Measurements from ENCODE around the gene PPM1K. TPM values are rescaled to one million over a fixed set of nuclear protein-coding genes. Genes with fewer than 3 reads are reported as not detected.
"Not testable (repeated sequence)": the region's sequence is repeated elsewhere in the genome, so short reads cannot be mapped to it uniquely, and the experiment has no call there.

PPM1K gene
- total RNA-seq, 4 donors from 2014 or later, result 7.8 to 10.5 (median 9.2) TPM

DNA sequence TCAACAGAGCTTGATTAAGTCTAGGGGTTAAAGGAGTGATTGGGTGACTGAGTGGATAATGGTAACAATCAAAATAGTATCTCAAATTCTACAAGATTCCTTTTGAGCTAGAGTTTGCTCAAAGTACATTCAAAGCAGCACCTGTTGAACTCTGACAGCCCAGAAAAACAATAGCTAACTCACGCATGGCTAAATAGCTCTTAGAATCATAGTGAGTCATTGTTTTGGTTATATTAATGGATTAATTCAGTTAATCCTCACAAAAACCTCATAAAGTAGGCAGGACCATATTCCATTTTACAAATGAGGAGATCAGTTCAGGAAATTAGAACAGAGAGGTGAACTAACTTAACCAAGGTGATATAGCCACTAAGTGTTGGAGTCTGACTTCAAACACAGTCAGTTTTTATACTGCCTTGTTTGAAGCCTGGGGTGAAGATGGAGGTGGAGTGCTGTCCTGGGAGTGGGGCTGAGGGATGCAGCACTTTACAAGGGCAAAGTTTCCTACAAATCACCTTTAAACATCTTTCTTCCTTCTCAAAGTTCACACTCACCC is 35.9 kb upstream of the PPM1K start:
- no peaks in the 10 kb centered on the region for H3K9me3 ChIP-seq
- no peak for TF ChIP-seq POLR2AphosphoS5 (IDR thresholded peaks at IDR 0.05)
- TF ChIP-seq, protein P1, sequence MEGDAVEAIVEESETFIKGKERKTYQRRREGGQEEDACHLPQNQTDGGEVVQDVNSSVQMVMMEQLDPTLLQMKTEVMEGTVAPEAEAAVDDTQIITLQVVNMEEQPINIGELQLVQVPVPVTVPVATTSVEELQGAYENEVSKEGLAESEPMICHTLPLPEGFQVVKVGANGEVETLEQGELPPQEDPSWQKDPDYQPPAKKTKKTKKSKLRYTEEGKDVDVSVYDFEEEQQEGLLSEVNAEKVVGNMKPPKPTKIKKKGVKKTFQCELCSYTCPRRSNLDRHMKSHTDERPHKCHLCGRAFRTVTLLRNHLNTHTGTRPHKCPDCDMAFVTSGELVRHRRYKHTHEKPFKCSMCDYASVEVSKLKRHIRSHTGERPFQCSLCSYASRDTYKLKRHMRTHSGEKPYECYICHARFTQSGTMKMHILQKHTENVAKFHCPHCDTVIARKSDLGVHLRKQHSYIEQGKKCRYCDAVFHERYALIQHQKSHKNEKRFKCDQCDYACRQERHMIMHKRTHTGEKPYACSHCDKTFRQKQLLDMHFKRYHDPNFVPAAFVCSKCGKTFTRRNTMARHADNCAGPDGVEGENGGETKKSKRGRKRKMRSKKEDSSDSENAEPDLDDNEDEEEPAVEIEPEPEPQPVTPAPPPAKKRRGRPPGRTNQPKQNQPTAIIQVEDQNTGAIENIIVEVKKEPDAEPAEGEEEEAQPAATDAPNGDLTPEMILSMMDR (IDR thresholded peaks at IDR 0.05), result no peak
- TF ChIP-seq POLR2A (IDR thresholded peaks at IDR 0.05), result no peak
- no peak for TF ChIP-seq EP300 (IDR thresholded peaks at IDR 0.05)
- peak overlapping the region; percentile 10 for H3K4me3 ChIP-seq
- DNase-seq (ENCODE audit: low spot score in 2 of 2), result no peak
- WGBS, result 84% methylated on average over 1 of the region's 1 CpG
- H3K27me3 ChIP-seq, result no peaks in the 10 kb centered on the region
- H3K27ac ChIP-seq, result peak overlapping the region; percentile 58
- peaks cover 9% of the 10 kb centered on the region for H3K4me1 ChIP-seq
- H3K36me3 ChIP-seq, result no peaks in the 10 kb centered on the region

DNA sequence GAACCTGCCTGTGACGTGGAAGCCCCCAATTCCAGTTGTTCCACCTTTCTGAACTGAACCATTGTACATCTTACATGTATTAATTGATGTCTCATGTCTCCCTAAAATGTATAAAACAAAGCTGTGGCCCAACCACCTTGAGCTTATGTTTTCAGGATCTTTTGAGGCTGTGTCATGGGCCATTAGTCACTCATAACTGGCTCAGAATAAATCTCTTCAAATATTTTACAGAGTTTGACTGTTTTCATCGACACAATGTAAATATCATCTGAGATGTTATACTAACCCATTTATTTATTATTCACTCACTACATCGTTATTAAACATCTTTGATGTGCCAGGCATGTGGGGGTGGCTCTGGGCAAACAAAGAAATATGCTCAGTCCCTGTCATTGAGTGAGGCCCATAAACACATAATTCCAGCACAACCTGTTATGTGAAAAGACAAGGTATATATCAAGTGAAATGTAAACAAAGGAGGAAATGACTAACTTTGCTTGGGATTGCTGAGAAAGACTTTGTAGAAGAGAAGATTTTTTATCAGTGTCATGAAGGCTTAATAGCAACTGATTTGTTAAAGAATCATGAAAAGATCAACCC is 34.5 kb upstream of the PPM1K start:
- Histone ChIP-seq H3K27me3 (no peaks in the 10 kb centered on the region), H3K27ac (no peak overlapping the region), H3K9me3 (no peaks in the 10 kb centered on the region), H3K4me1 (peaks cover 9% of the 10 kb centered on the region), H3K36me3 (no peaks in the 10 kb centered on the region), H3K4me3 (no peak overlapping the region)
- no peak for DNase-seq (ENCODE audit: low spot score in 2 of 2)
- WGBS, result 67% methylated on average over 3 of the region's 3 CpGs
- TF ChIP-seq POLR2AphosphoS5 (IDR thresholded peaks at IDR 0.05) (no peak), EP300 (IDR thresholded peaks at IDR 0.05) (no peak), POLR2A (IDR thresholded peaks at IDR 0.05) (no peak)
- TF ChIP-seq, protein P1 (IDR thresholded peaks at IDR 0.05), result no peak

DNA sequence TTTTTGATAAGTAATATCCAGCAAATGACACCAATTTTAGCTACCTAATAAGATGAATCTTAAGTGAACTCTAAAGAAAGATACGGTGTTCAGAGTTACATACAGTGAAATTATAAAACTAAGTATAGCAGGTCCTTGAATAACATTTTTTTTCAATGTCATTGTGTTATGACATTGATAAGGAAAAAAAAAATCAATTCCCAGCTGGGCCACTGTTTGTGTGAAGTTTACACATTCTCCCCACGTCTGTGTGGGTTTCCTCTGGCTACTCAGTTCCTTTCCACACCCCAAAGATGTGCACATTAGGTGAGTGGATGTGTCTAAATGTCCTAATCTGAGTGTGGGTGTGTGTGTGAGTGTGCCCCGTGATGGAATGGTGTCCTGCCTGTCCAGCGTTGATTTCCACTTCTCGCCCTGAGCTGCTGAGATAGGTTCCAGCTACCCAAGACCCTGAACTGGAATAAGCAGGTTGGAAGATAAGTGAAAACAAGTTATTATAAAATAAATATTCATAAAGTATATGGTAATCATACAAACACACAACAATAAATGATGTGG is 31.2 kb upstream of the PPM1K start:
- DNase-seq (ENCODE audit: low spot score in 2 of 2), result no peak
- TF ChIP-seq POLR2AphosphoS5 (IDR thresholded peaks at IDR 0.05), result no peak
- TF ChIP-seq, protein P1 (IDR thresholded peaks at IDR 0.05), result no peak
- no peak for TF ChIP-seq POLR2A (IDR thresholded peaks at IDR 0.05)
- no peak for TF ChIP-seq EP300 (IDR thresholded peaks at IDR 0.05)
- no peaks in the 10 kb centered on the region for H3K9me3 ChIP-seq
- peaks cover 4% of the 10 kb centered on the region for H3K4me1 ChIP-seq
- H3K4me3 ChIP-seq, result no peak overlapping the region
- no peaks in the 10 kb centered on the region for H3K36me3 ChIP-seq
- no peak overlapping the region for H3K27ac ChIP-seq
- no peaks in the 10 kb centered on the region for H3K27me3 ChIP-seq
- 81% methylated on average over 5 of the region's 5 CpGs for WGBS

DNA sequence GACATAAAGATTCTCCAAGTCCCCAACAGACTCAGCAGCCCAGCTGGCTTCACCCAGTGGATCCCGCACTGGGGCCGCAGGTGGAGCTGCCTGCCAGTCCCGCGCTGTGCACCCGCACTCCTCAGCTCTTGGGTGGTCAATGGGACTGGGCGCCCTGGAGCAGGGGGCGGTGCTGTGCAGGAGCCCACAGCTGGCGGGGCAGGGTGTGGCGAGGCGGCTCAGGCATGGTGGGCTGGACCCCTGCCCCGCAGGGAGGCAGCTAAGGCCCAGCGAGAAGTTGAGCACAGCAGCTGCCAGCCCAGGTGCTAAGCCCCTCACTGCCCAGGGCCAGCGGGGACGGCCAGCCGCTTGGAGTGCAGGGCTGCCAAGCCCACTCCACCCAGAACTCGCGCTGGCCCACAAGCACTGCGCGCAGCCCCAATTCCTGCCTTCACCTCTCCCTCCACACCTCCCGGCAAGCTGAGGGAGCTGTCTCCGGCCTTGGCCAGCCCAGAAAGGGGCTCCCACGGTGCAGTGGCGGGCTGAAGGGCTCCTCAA is 28.8 kb upstream of the PPM1K start:
- not testable (repeated sequence) for H3K27ac ChIP-seq; H3K9me3 ChIP-seq; DNase-seq (ENCODE audit: low spot score in 2 of 2); H3K27me3 ChIP-seq; H3K4me1 ChIP-seq; H3K36me3 ChIP-seq; H3K4me3 ChIP-seq
- WGBS, result no CpG with 5 or more reads among the region's 23 CpGs

DNA sequence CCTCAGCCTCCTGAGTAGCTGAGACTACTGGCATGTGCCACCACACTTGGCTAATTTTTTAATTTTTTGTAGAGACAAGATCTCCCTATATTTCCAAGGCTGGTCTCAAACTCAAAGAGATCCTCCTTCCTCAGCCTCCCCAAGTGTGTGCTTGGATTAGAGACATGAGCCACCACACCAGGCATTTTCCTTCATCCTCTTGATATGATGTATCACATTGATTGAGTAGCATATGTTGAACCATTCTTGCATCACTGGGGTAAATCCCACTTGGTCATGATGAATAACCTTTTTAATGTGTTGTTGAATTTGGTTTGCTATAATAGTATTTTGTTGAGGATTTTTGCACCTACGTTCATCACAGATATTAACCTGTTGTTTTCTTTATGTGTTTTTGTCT is 24.2 kb upstream of the PPM1K start:
- H3K27me3 ChIP-seq, result no peaks in the 10 kb centered on the region
- H3K4me1 ChIP-seq, result no peaks in the 10 kb centered on the region
- TF ChIP-seq EP300 (IDR thresholded peaks at IDR 0.05) (no peak), POLR2A (IDR thresholded peaks at IDR 0.05) (no peak), POLR2AphosphoS5 (IDR thresholded peaks at IDR 0.05) (no peak)
- TF ChIP-seq, protein P1 (IDR thresholded peaks at IDR 0.05), result no peak
- no peaks in the 10 kb centered on the region for H3K36me3 ChIP-seq
- no peak overlapping the region for H3K27ac ChIP-seq
- H3K4me3 ChIP-seq, result no peak overlapping the region
- WGBS, result 67% methylated on average over 1 of the region's 1 CpG
- DNase-seq (ENCODE audit: low spot score in 2 of 2), result no peak
- no peaks in the 10 kb centered on the region for H3K9me3 ChIP-seq
